HL-60 (cell line): ENCODE measurements around the gene SLC39A10.
"Not testable (repeated sequence)": the region's sequence is repeated elsewhere in the genome, so short reads cannot be mapped to it uniquely, and the experiment has no call there.

ENCODE experiments used
- DNase-seq, 2 experiments: peaks; one replicate each; pipeline ENCODE4 v3.0.0-alpha.2; 2010 to 2020; ENCODE audit warnings: low read depth in 1 of 2, low spot score in 1 of 2
- H3K27ac ChIP-seq: fragments of 250-450 bp; sonication (Bioruptor Pico); replicated peaks from 2 replicates; pipeline ENCODE4 v1.5.1; 2020; ENCODE audit warnings: mild to moderate bottlenecking, moderate library complexity
- H3K27me3 ChIP-seq: fragments of 250-450 bp; sonication (Bioruptor Pico); 2 replicates; pipeline ENCODE4 v1.5.1; 2021; ENCODE audit warnings: mild to moderate bottlenecking, moderate library complexity; ENCODE audit not compliant: insufficient read depth, poor library complexity, severe bottlenecking
- H3K4me3 ChIP-seq: replicated peaks from 2 replicates; pipeline ENCODE4 v1.5.1; 2011; ENCODE audit warnings: mild to moderate bottlenecking, control low read depth, low read length; ENCODE audit not compliant: insufficient read depth
- GABPA ChIP-seq: IDR thresholded peaks from 2 replicates; pipeline ENCODE4 v1.6.1; 2012; ENCODE audit warnings: low read depth
- POLR2AphosphoS5 ChIP-seq: IDR thresholded peaks from 2 replicates; pipeline ENCODE4 v1.6.1; 2012; ENCODE audit warnings: low read depth
- SPI1 ChIP-seq: IDR thresholded peaks from 2 replicates; pipeline ENCODE4 v1.6.1; 2012; ENCODE audit warnings: low read depth, mild to moderate bottlenecking, borderline replicate concordance
- TF ChIP-seq, protein P1 (sequence below): IDR thresholded peaks from one replicate; pipeline ENCODE4 v1.5.1; 2011; ENCODE audit warnings: low read length, control low read depth, inconsistent platforms; ENCODE audit not compliant: insufficient read depth
- TF ChIP-seq, protein P2 (sequence below): IDR thresholded peaks from 2 replicates; pipeline ENCODE4 v1.6.1; 2012; ENCODE audit warnings: low read depth; ENCODE audit not compliant: insufficient replicate concordance

SLC39A10 gene

DNA sequence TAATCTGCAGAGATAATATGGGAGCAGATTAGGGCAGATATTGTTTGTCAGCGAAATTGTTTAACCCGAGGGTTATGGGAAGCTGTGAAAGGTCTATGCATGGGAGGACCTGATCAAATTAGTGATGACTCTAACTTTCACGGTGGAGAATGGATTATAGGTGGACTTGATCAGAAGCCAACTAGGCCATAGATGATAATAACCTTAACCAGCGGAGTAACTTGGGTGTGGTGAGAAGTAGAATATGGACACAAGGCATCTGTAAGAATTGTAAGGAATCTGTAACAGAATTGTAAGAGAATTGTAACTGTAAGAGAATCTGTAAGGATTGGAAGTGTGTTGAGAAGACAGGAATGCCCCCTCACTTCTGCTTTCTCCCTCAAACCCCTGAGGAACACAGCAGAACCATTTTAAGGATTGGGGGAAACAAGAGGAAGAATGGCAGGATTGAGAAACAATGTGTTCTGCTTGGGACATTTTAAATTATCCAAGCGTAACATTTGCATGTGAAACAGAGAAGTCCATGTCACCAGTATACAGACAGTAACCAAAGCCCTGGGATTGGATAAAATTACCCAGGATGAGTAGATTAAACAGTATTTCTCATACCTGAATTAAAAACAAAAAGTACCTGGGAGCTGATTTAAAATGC, 14.9 kb upstream of the SLC39A10 start:
- Histone ChIP-seq H3K27me3 (no peaks in the 10 kb centered on the region), H3K27ac (no peak overlapping the region), H3K4me3 (no peak overlapping the region)
- peak in 1 of 2 experiments; percentile 14 for DNase-seq
- TF ChIP-seq, protein P1, sequence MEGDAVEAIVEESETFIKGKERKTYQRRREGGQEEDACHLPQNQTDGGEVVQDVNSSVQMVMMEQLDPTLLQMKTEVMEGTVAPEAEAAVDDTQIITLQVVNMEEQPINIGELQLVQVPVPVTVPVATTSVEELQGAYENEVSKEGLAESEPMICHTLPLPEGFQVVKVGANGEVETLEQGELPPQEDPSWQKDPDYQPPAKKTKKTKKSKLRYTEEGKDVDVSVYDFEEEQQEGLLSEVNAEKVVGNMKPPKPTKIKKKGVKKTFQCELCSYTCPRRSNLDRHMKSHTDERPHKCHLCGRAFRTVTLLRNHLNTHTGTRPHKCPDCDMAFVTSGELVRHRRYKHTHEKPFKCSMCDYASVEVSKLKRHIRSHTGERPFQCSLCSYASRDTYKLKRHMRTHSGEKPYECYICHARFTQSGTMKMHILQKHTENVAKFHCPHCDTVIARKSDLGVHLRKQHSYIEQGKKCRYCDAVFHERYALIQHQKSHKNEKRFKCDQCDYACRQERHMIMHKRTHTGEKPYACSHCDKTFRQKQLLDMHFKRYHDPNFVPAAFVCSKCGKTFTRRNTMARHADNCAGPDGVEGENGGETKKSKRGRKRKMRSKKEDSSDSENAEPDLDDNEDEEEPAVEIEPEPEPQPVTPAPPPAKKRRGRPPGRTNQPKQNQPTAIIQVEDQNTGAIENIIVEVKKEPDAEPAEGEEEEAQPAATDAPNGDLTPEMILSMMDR: no peak
- no peak for TF ChIP-seq POLR2AphosphoS5
- TF ChIP-seq SPI1: peak; percentile 33; the same call in 1 of the 2 replicates
- no peak for TF ChIP-seq GABPA
- TF ChIP-seq, protein P2, sequence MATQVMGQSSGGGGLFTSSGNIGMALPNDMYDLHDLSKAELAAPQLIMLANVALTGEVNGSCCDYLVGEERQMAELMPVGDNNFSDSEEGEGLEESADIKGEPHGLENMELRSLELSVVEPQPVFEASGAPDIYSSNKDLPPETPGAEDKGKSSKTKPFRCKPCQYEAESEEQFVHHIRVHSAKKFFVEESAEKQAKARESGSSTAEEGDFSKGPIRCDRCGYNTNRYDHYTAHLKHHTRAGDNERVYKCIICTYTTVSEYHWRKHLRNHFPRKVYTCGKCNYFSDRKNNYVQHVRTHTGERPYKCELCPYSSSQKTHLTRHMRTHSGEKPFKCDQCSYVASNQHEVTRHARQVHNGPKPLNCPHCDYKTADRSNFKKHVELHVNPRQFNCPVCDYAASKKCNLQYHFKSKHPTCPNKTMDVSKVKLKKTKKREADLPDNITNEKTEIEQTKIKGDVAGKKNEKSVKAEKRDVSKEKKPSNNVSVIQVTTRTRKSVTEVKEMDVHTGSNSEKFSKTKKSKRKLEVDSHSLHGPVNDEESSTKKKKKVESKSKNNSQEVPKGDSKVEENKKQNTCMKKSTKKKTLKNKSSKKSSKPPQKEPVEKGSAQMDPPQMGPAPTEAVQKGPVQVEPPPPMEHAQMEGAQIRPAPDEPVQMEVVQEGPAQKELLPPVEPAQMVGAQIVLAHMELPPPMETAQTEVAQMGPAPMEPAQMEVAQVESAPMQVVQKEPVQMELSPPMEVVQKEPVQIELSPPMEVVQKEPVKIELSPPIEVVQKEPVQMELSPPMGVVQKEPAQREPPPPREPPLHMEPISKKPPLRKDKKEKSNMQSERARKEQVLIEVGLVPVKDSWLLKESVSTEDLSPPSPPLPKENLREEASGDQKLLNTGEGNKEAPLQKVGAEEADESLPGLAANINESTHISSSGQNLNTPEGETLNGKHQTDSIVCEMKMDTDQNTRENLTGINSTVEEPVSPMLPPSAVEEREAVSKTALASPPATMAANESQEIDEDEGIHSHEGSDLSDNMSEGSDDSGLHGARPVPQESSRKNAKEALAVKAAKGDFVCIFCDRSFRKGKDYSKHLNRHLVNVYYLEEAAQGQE: no peak

DNA sequence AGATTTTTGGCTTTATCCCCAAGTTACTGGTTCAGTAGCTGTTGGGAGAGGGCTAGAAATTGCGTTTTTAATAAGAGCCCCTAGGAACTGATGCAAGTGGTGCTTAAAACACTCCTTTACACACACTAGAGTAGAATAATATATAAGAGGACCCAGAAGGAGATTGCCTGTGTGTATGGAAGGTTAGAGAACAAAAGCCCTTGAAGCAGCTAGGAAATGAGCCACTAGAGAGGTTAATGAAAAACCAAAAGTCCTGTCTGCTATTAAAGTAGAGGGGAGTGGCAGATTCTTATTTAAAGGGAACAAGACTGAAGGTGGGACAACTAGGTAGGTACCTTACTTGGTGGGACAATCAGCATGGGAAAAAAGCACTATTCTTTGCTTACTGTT, 14.4 kb upstream of the SLC39A10 start:
- TF ChIP-seq GABPA: no peak
- no peak for TF ChIP-seq SPI1
- TF ChIP-seq, protein P2: no peak
- TF ChIP-seq, protein P1: no peak
- no peak for TF ChIP-seq POLR2AphosphoS5
- Histone ChIP-seq H3K4me3 (no peak overlapping the region), H3K27me3 (no peaks in the 10 kb centered on the region), H3K27ac (no peak overlapping the region)
- no peak for DNase-seq

DNA sequence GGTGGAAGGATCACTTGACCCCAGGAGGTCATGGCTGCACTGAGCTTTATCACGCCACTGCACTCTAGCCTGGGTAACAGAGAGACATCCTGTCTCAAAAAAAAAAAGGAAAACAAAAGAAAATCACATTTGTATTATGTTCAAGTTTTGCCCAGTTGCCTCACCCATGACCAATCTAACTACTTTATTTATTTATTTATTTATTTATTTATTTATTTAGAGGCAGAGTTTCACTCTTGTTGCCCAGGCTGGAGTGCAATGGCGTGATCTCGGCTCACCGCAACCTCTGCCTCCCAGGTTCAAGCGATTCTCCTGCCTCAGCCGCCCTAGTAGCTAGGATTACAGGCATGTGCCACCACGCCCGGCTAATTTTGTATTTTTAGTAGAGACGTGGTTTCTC, 12.3 kb upstream of the SLC39A10 start:
- H3K27me3 ChIP-seq, H3K27ac ChIP-seq, H3K4me3 ChIP-seq, DNase-seq: not testable (repeated sequence)

DNA sequence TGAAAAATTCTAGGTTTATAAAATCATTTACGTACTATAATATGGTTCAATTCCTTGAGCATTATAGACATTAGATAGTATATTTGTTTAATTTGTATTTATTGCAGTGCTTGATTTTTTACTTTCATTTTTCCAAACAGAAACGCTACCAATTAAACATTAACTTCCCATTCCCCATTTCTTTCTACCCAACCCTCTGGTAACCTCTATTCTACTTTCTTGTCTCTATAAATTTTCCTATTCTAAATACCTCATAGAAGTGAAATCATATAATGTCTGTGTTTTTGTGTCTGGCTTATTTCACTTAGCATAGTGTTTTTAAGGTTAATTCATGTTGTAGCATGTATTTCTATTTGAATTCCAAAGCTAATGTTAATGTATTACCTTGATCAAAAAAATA, 11.6 kb upstream of the SLC39A10 start:
- no peaks in the 10 kb centered on the region for H3K27me3 ChIP-seq
- no peak overlapping the region for H3K4me3 ChIP-seq
- DNase-seq: no peak
- H3K27ac ChIP-seq: no peak overlapping the region
- TF ChIP-seq, protein P2: no peak
- TF ChIP-seq GABPA (no peak), POLR2AphosphoS5 (no peak), SPI1 (no peak)
- TF ChIP-seq, protein P1: no peak
